Kidney tubule cell (primary cell): Measurements from ENCODE around the gene TOX3.
A peak's percentile ranks its signal among the peaks of the same experiment; 100 is the strongest.

Experiments
- DNase-seq: peaks from one replicate; pipeline ENCODE4 v3.0.0-alpha.2; 2018; ENCODE audit warnings: low spot score

Gene TOX3

GRCh38 chr16:52547004-52547833 is at the start of gene TOX3:
Gene TOX3, minus strand, starts transcription at chr16:52547143. Its CDS starts 420 bp downstream, at chr16:52546723.
- peak; percentile 59 for DNase-seq

GRCh38 chr16:52592778-52593177 is 45.8 kb upstream of the TOX3 start:
- no peak for DNase-seq

GRCh38 chr16:52591934-52592592 is 45.1 kb upstream of the TOX3 start:
- no peak for DNase-seq

GRCh38 chr16:52591471-52591870 is 44.5 kb upstream of the TOX3 start:
- no peak for DNase-seq

GRCh38 chr16:52586159-52586558 is 39.2 kb upstream of the TOX3 start:
- DNase-seq: no peak

GRCh38 chr16:52584354-52585320 is 37.7 kb upstream of the TOX3 start:
- DNase-seq: no peak

GRCh38 chr16:52581530-52581929 is 34.6 kb upstream of the TOX3 start:
- no peak for DNase-seq

- no peak for DNase-seq
Observed at GRCh38 chr16:52580488-52580887, 33.5 kb upstream of the TOX3 start.

- DNase-seq: no peak
Observed at GRCh38 chr16:52578829-52579498, 32.0 kb upstream of the TOX3 start.

GRCh38 chr16:52578007-52578828 is 31.3 kb upstream of the TOX3 start:
- no peak for DNase-seq

GRCh38 chr16:52577130-52577706 is 30.3 kb upstream of the TOX3 start:
- no peak for DNase-seq

- peak; percentile 89 for DNase-seq
Observed at GRCh38 chr16:52573365-52574299, 26.7 kb upstream of the TOX3 start.

GRCh38 chr16:52572656-52573055 is 25.7 kb upstream of the TOX3 start:
- DNase-seq: no peak

GRCh38 chr16:52570495-52571091 is 23.6 kb upstream of the TOX3 start:
- DNase-seq: no peak

GRCh38 chr16:52569701-52570100 is 22.8 kb upstream of the TOX3 start:
- DNase-seq: no peak

- no peak for DNase-seq
Observed at GRCh38 chr16:52568983-52569690, 22.2 kb upstream of the TOX3 start.

- no peak for DNase-seq
Observed at GRCh38 chr16:52568495-52568894, 21.6 kb upstream of the TOX3 start.

- no peak for DNase-seq
Observed at GRCh38 chr16:52567193-52567592, 20.2 kb upstream of the TOX3 start.
